Liver (tissue), 3 donors: ENCODE data around the gene BFSP1.

Experiments
- EGR1 ChIP-seq, 2 donors: IDR thresholded peaks; 2 replicates each; pipeline ENCODE4 v1.6.1; 2016 to 2018; ENCODE audit warnings: antibody characterized with exemption in 2 of 2, low read depth in 2 of 2
- FOXA1 ChIP-seq: IDR thresholded peaks from 2 replicates; pipeline ENCODE4 v1.6.1; 2016; ENCODE audit warnings: antibody characterized with exemption
- GABPA ChIP-seq, 2 donors: IDR thresholded peaks in 1 of 2; conservative IDR thresholded peaks in 1 of 2; 2 replicates each; pipeline ENCODE4 v1.6.1; 2016; ENCODE audit warnings: antibody characterized with exemption in 2 of 2, mild to moderate bottlenecking in 1 of 2, moderate library complexity in 1 of 2
- JUND ChIP-seq, 2 donors: IDR thresholded peaks; 2 replicates each; pipeline ENCODE4 v1.6.1; 2016; ENCODE audit warnings: antibody characterized with exemption in 2 of 2
- RAD21 ChIP-seq, 2 donors: IDR thresholded peaks; 2 replicates each; pipeline ENCODE4 v1.6.1; 2016; ENCODE audit warnings: antibody characterized with exemption in 2 of 2, mild to moderate bottlenecking in 2 of 2
- RXRA ChIP-seq, 2 donors: IDR thresholded peaks; 2 replicates each; pipeline ENCODE4 v1.6.1; 2017 to 2018; ENCODE audit warnings: antibody characterized with exemption in 2 of 2, mild to moderate bottlenecking in 1 of 2
- SP1 ChIP-seq: IDR thresholded peaks from 2 replicates; pipeline ENCODE4 v1.6.1; 2018; ENCODE audit warnings: antibody characterized with exemption, mild to moderate bottlenecking
- TAF1 ChIP-seq: conservative IDR thresholded peaks from 2 replicates; pipeline ENCODE4 v1.6.1; 2016; ENCODE audit warnings: antibody characterized with exemption, mild to moderate bottlenecking
- YY1 ChIP-seq: IDR thresholded peaks from 2 replicates; pipeline ENCODE4 v1.6.1; 2016; ENCODE audit warnings: antibody characterized with exemption, mild to moderate bottlenecking
- ZBTB33 ChIP-seq: IDR thresholded peaks from 2 replicates; pipeline ENCODE4 v1.6.1; 2016; ENCODE audit warnings: antibody characterized with exemption
- TF ChIP-seq, protein P1 (sequence below): fragments of 150-350 bp; IDR thresholded peaks from 2 replicates; pipeline ENCODE4 v1.5.1; 2017; ENCODE audit warnings: improper control_type of control experiment, low read depth, low read length; ENCODE audit not compliant: missing input control
- TF ChIP-seq, protein P2 (sequence below): IDR thresholded peaks from 2 replicates; pipeline ENCODE4 v1.6.1; 2016; ENCODE audit warnings: antibody characterized with exemption
- TF ChIP-seq, protein P3 (sequence below): IDR thresholded peaks from 2 replicates; pipeline ENCODE4 v1.6.1; 2016; ENCODE audit warnings: antibody characterized with exemption, mild to moderate bottlenecking
- donor health status: healthy.
- donor health status: healthy.

DNA sequence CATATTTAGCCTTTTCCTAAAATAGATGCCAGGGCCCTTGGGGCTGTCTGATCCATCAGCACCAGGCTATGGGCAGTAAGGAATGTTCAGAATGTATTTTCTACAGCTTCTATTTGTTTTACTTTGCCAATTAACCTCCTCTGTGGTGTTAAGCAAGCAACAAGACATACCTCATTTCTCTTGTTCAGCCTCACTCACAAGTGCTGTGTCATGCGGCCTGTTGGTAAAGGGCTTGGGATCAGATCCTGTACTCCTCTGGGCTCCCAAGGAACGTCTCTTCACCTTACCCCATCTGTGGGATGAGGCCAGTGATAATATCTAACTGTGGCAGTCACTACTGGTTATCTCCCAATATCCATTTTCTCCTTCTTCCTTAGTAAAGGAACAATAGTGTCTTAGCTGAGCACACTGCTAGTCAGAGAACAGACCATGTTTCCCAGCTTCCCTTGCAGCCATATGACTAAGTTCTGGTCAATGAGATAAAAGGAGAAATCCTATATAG, 31.7 kb upstream of the BFSP1 start:
- TF ChIP-seq JUND (IDR thresholded peaks at IDR 0.05) (no peak), TAF1 (no peak), ZBTB33 (no peak), RXRA (IDR thresholded peaks at IDR 0.05) (no peak), YY1 (no peak), EGR1 (IDR thresholded peaks at IDR 0.05; ENCODE audit: low read depth in 2 of 2) (no peak), RAD21 (IDR thresholded peaks at IDR 0.05) (no peak), FOXA1 (no peak), GABPA (IDR thresholded peaks at IDR 0.05 in 1 of 2, conservative IDR thresholded peaks at IDR 0.05 in 1 of 2) (no peak), SP1 (no peak)
- TF ChIP-seq, protein P1, sequence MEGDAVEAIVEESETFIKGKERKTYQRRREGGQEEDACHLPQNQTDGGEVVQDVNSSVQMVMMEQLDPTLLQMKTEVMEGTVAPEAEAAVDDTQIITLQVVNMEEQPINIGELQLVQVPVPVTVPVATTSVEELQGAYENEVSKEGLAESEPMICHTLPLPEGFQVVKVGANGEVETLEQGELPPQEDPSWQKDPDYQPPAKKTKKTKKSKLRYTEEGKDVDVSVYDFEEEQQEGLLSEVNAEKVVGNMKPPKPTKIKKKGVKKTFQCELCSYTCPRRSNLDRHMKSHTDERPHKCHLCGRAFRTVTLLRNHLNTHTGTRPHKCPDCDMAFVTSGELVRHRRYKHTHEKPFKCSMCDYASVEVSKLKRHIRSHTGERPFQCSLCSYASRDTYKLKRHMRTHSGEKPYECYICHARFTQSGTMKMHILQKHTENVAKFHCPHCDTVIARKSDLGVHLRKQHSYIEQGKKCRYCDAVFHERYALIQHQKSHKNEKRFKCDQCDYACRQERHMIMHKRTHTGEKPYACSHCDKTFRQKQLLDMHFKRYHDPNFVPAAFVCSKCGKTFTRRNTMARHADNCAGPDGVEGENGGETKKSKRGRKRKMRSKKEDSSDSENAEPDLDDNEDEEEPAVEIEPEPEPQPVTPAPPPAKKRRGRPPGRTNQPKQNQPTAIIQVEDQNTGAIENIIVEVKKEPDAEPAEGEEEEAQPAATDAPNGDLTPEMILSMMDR, result no peak
- TF ChIP-seq, protein P2, sequence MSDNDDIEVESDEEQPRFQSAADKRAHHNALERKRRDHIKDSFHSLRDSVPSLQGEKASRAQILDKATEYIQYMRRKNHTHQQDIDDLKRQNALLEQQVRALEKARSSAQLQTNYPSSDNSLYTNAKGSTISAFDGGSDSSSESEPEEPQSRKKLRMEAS, result no peak
- TF ChIP-seq, protein P3, sequence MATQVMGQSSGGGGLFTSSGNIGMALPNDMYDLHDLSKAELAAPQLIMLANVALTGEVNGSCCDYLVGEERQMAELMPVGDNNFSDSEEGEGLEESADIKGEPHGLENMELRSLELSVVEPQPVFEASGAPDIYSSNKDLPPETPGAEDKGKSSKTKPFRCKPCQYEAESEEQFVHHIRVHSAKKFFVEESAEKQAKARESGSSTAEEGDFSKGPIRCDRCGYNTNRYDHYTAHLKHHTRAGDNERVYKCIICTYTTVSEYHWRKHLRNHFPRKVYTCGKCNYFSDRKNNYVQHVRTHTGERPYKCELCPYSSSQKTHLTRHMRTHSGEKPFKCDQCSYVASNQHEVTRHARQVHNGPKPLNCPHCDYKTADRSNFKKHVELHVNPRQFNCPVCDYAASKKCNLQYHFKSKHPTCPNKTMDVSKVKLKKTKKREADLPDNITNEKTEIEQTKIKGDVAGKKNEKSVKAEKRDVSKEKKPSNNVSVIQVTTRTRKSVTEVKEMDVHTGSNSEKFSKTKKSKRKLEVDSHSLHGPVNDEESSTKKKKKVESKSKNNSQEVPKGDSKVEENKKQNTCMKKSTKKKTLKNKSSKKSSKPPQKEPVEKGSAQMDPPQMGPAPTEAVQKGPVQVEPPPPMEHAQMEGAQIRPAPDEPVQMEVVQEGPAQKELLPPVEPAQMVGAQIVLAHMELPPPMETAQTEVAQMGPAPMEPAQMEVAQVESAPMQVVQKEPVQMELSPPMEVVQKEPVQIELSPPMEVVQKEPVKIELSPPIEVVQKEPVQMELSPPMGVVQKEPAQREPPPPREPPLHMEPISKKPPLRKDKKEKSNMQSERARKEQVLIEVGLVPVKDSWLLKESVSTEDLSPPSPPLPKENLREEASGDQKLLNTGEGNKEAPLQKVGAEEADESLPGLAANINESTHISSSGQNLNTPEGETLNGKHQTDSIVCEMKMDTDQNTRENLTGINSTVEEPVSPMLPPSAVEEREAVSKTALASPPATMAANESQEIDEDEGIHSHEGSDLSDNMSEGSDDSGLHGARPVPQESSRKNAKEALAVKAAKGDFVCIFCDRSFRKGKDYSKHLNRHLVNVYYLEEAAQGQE, result no peak
